ENCODE measurements around the gene NEMF. TPM values are rescaled to one million over a fixed set of nuclear protein-coding genes. Genes with fewer than 3 reads are reported as not detected.
"Not testable (repeated sequence)": the region's sequence is repeated elsewhere in the genome, so short reads cannot be mapped to it uniquely, and the experiment has no call there.

NEMF gene, protein sequence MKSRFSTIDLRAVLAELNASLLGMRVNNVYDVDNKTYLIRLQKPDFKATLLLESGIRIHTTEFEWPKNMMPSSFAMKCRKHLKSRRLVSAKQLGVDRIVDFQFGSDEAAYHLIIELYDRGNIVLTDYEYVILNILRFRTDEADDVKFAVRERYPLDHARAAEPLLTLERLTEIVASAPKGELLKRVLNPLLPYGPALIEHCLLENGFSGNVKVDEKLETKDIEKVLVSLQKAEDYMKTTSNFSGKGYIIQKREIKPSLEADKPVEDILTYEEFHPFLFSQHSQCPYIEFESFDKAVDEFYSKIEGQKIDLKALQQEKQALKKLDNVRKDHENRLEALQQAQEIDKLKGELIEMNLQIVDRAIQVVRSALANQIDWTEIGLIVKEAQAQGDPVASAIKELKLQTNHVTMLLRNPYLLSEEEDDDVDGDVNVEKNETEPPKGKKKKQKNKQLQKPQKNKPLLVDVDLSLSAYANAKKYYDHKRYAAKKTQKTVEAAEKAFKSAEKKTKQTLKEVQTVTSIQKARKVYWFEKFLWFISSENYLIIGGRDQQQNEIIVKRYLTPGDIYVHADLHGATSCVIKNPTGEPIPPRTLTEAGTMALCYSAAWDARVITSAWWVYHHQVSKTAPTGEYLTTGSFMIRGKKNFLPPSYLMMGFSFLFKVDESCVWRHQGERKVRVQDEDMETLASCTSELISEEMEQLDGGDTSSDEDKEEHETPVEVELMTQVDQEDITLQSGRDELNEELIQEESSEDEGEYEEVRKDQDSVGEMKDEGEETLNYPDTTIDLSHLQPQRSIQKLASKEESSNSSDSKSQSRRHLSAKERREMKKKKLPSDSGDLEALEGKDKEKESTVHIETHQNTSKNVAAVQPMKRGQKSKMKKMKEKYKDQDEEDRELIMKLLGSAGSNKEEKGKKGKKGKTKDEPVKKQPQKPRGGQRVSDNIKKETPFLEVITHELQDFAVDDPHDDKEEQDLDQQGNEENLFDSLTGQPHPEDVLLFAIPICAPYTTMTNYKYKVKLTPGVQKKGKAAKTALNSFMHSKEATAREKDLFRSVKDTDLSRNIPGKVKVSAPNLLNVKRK
- 29.2 TPM for polyA plus RNA-seq (2012; ENCODE audit: insufficient read depth, insufficient read length)

DNA sequence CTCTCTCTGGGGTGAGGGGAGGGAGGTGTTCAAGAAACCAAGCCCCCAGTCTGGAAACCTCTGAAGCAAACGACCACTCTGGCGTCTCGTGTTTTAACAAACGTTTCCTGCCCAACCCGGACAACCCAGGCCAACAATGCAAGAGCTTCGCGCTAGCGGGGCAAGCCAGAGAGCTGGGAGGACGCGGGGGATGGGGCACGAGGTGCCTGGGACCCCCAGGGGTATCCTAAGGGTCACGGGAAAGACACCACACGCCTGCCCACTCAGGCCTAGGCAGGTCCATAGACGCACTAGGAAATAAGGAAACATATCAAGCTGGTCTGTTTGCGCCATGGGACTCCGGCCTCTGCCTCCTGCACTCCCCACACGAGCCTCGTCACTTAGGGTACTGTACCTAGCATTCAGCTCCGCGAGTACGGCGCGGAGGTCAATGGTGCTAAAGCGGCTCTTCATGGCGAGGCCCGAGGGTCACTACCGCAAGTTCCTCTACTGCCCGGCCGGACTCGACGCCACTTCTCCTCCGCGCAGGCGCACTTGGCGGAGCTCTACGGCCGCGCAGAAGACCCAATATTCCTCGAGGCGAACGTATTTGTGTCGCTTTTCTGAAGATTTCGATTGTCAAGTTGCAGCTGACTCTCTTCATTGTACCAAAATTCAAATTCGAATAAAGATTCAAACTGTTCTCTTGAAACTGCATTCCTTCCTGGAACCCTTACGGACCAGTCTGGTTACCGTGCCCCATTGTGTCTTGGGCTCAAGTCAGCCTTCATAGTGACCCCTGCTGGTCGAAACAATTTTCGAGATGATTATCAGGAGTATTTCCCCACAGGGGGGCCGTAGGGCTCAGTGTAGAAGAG lies at the start of gene NEMF:
TSS of gene NEMF (minus strand) at position 488 of the 857 bp plus-strand sequence. CDS start at position 453, 35 bp downstream.
- DNase-seq (ENCODE audit: low read depth, low spot score), result peak; percentile 89
- H3K4me3 ChIP-seq (ENCODE audit: low read length), result peak within 1 kb of the TSS; percentile 95

DNA sequence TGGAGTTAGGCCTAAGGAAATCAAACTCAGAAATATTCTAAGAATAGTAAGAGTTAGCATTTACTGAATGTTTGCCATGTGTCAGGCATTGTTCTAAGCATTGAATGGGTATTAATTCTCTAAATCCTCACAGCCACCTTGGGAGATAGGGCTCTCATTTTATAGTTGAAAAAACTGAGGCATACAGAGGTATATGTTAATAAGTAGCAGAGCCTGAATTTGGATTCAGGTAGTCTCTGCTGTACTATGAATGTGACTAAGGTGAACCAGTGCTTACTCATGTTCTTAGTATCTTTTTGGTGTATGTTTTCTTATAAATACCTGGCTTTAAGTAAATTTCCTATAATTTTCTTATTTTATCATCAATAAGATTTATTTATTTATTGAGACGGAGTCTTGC lies 48.4 kb upstream of the NEMF start:
- no peak overlapping the region for H3K4me3 ChIP-seq (ENCODE audit: low read length)
- DNase-seq (ENCODE audit: low read depth, low spot score), result no peak

- no peak for DNase-seq (ENCODE audit: low read depth, low spot score)
- H3K4me3 ChIP-seq (ENCODE audit: low read length), result no peak overlapping the region
Observed at GRCh38 chr14:49898485-49898884, 45.9 kb upstream of the NEMF start.

DNA sequence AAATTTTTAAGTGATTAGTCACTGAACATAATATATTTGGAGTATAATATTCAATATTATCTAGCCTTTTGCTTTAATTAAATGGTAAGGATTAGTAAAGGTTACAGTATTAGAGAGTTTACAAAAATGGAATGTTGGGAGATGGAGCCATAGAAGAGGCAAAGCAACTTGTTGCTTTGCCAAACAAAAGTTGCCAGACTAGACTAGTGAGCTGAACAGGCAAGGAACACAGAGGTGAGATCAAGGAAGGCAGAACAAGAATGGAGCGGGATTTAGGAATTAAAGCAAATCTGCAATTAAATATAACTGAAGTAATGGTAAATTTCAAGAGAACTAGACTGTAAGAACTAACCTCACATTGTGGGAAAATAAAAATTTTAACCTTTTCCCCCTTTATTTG lies 45.4 kb upstream of the NEMF start:
- H3K4me3 ChIP-seq (ENCODE audit: low read length), result no peak overlapping the region
- DNase-seq (ENCODE audit: low read depth, low spot score), result no peak

DNA sequence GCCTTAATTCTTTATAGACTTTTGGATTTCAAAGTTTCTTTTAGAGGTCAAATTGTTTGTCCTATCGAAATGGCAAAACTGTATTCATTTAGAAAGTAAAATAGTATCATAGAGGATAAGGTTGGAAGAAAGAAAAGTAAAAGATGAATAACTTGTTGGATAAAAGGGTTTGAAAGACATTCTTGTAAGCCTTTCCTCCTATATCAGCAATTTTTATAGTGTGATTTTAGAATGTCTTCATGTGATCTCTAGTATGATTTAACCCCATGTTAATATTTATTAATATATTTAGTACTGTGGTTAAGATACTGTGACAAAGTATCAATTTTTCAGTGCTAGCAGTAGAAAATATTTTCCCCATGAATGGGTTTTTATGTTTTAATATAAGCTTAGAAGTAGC lies 44.8 kb upstream of the NEMF start:
- H3K4me3 ChIP-seq (ENCODE audit: low read length), result no peak overlapping the region
- no peak for DNase-seq (ENCODE audit: low read depth, low spot score)

DNA sequence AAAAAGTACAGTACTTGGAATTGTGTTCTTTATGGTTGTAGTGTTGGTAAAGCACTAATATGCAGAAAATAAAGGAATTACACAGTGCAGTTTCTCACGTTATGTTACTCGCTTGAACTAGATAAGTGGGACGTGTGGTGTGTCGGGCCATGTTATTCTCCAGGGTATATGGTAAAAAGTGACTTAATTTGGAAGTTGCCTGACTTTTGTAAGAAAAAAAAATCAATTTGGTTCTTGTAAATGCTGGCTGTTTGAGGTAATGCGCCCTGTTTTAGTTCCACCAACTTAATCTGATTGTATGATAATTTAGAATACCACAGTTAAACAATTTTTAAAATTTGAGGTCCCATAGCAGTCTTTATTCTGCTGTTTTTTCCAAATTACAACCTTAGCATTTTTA lies 44.4 kb upstream of the NEMF start:
- H3K4me3 ChIP-seq (ENCODE audit: low read length), result no peak overlapping the region
- DNase-seq (ENCODE audit: low read depth, low spot score), result no peak

GRCh38 chr14:49896272-49896671 lies 43.7 kb upstream of the NEMF start:
- not testable (repeated sequence) for DNase-seq (ENCODE audit: low read depth, low spot score); H3K4me3 ChIP-seq (ENCODE audit: low read length)

DNA sequence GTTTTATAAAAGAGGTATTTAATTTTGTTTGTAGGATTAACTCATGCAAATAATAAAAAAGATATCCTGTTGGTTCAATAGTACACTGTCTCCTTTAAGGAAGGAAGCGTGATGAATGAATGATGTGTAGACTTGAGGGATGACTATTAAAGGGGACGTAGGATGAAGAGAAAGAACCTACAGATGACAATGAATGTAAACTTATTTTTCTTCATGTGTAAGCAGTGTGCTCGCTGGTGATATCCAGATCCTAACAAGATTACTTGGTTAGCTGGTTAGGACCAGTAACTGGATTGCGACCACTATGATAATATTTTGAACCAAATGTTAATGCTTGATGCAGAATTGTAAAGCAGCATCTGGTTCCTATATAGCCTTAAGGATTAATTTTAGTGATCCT lies 42.9 kb upstream of the NEMF start:
- no peak overlapping the region for H3K4me3 ChIP-seq (ENCODE audit: low read length)
- no peak for DNase-seq (ENCODE audit: low read depth, low spot score)

DNA sequence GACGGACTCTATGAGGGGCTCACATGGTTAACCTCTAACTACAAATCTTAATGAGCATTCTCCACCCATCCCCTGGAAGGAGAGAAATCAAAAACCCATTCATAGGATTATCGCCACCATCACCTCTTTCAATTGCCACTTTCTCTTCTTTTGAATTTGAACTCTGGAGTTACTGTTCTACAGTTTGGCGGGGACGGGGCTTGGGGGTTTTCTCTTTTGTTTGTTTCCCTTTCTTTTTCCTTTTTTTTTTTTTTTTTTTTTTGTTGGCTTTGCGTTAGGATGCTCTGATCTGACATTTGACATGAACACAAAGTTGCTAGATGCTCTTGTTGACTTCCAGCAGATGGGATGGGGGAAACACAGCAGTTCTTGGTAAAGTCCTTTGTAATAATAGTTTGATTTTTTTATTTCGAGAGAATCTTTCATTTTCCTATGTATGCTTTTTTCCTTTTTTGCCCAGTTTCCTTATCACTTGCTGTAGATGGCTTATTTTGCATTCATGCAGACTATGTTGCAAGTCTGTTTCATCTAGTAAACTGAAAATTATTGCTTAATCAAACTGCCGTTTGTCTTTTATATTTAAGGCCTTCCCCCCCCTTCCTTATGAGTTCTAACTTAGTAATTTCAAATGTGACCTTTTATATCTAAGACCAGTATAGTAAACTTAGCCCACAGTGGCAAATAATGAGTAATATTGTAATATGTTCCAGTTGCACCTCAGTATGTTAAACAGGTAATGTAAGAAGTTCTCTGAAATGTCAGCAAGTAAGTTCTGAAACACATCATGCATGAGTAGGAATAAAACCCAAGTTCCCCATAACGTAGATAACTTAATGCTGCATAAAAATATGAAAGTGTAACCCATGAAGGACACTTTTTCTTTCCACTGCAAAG lies 41.9 kb upstream of the NEMF start:
- not testable (repeated sequence) for DNase-seq (ENCODE audit: low read depth, low spot score)
- peak overlapping the region; percentile 91 for H3K4me3 ChIP-seq (ENCODE audit: low read length)

- no peak for DNase-seq (ENCODE audit: low read depth, low spot score)
- H3K4me3 ChIP-seq (ENCODE audit: low read length), result peak overlapping the region; percentile 91
Observed at GRCh38 chr14:49893309-49894213, 41.0 kb upstream of the NEMF start.

DNA sequence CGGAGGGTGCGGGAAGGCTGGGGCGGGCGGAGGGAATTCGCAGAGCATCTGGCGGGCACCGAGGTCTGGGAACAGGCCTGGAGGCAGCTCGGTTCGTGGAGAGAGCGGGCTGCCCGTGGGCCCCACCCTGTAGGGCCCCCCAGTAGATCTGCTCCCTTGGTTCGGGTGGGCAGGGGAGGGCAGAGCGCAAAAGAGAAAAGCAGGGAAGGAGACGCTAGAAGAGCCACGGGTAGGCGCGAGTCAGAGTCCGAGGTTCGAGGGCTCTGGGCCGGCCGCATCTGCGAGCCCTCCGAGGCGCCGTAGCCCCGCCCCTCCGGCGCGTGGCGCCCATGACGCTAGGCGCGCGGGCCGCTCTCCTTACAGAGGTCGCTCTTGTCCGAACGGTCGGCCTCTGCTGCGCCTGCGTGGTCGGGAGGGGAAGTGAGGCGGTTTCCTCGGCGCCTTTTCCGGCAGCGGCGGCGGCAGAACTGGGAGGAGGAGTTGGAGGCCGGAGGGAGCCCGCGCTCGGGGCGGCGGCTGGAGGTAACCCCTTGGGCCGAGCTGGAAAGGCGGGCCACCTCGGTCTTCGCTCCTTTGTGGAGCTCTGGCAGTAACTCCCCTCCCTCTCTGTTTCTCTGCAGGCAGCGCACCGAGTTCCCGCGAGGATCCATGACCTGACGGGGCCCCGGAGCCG lies 40.2 kb upstream of the NEMF start, which contains the start of gene ARF6:
TSS of gene ARF6 (plus strand) at position 447 of the 673 bp plus-strand sequence. CDS start 655 bp downstream, outside the sequence.
- H3K4me3 ChIP-seq (ENCODE audit: low read length), result peak within 1 kb of the TSS; percentile 91
- peak; percentile 93 for DNase-seq (ENCODE audit: low read depth, low spot score)

DNA sequence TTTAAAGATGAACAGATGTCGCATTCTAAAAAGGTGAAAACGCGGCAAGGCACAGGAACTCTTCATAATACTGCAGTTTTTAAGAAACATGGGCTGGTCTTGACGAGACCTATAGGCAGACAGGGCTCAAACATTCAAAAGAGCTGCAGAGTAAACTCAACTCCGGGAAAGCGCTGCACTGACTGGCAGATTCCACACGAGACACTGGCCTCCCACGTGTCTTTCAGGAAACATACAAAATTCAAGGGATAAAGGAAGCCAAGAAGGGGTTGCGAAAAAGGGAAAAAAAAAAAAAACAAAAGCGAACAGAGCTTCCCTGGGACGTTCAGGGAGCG lies 39.7 kb upstream of the NEMF start:
- H3K4me3 ChIP-seq (ENCODE audit: low read length), result peak overlapping the region; percentile 91
- peak; percentile 84 for DNase-seq (ENCODE audit: low read depth, low spot score)

GRCh38 chr14:49888293-49888692 lies 35.7 kb upstream of the NEMF start:
- no peak overlapping the region for H3K4me3 ChIP-seq (ENCODE audit: low read length)
- DNase-seq (ENCODE audit: low read depth, low spot score), result no peak

GRCh38 chr14:49886523-49886922 lies 33.9 kb upstream of the NEMF start:
- H3K4me3 ChIP-seq (ENCODE audit: low read length), result no peak overlapping the region
- DNase-seq (ENCODE audit: low read depth, low spot score), result no peak

- H3K4me3 ChIP-seq (ENCODE audit: low read length), result no peak overlapping the region
- no peak for DNase-seq (ENCODE audit: low read depth, low spot score)
Observed at GRCh38 chr14:49882826-49883694, 30.5 kb upstream of the NEMF start.

All from Jurkat, Clone E6-1 (cell line).